AG09309 (cell line): ENCODE data around the gene RPL14.
"Not testable (repeated sequence)": the region's sequence is repeated elsewhere in the genome, so short reads cannot be mapped to it uniquely, and the experiment has no call there.

Experiments used
- DNase-seq: peaks from one replicate; pipeline ENCODE4 v3.0.0-alpha.2; 2010; ENCODE audit warnings: low read depth
- H3K4me3 ChIP-seq: 2 replicates; pipeline ENCODE4 v1.5.1; 2011; ENCODE audit warnings: mild to moderate bottlenecking, low read depth, low read length, moderate library complexity; ENCODE audit not compliant: control insufficient read depth
- TF ChIP-seq, protein P1 (sequence below): IDR thresholded peaks from 2 replicates; pipeline ENCODE4 v1.5.1; 2011; ENCODE audit warnings: mild to moderate bottlenecking, low read depth, low read length, inconsistent platforms; ENCODE audit not compliant: insufficient read depth, control insufficient read depth; ENCODE audit errors: missing control alignments

Gene RPL14

DNA sequence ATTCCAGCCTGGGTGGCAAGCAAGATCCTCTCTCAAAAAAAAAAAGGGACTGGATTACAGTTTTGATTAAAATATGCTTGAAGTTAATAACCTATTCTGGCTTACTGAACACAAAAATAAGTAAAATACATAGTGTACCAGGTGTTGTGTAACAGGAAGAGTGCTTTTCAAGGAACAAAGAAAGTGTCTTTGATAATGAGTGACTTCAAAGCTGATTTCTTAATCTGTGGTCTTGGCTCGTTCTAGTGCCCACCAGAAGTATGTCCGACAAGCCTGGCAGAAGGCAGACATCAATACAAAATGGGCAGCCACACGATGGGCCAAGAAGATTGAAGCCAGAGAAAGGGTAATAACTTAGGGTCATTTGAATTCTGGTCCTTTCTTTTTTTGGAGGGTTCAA lies 4.0 kb downstream of the RPL14 start:
- TF ChIP-seq, protein P1, sequence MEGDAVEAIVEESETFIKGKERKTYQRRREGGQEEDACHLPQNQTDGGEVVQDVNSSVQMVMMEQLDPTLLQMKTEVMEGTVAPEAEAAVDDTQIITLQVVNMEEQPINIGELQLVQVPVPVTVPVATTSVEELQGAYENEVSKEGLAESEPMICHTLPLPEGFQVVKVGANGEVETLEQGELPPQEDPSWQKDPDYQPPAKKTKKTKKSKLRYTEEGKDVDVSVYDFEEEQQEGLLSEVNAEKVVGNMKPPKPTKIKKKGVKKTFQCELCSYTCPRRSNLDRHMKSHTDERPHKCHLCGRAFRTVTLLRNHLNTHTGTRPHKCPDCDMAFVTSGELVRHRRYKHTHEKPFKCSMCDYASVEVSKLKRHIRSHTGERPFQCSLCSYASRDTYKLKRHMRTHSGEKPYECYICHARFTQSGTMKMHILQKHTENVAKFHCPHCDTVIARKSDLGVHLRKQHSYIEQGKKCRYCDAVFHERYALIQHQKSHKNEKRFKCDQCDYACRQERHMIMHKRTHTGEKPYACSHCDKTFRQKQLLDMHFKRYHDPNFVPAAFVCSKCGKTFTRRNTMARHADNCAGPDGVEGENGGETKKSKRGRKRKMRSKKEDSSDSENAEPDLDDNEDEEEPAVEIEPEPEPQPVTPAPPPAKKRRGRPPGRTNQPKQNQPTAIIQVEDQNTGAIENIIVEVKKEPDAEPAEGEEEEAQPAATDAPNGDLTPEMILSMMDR: no peak

DNA sequence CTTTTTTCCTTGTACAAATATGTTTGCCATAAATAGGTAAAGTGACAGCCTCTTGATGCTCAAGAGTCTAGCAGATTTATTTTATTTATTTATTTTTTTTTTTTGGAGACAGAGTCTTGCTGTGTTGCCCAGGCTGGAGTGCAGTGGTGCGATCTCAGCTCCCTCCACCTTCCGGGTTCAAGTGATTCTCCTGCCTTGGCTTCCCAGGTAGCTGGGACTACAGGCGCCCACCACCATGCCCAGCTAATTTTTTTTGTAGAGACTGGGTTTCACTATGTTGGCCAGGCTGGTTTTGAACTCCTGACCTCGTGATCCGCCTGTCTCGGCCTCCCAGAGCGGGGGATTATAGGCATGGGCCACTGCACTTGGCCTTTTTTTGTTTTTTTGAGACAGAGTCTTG lies 5.7 kb downstream of the RPL14 start:
- not testable (repeated sequence) for H3K4me3 ChIP-seq, DNase-seq

More for the DNA sequence above, 4.0 kb downstream of the RPL14 start:
- no peak for DNase-seq
- no peak overlapping the region for H3K4me3 ChIP-seq

DNA sequence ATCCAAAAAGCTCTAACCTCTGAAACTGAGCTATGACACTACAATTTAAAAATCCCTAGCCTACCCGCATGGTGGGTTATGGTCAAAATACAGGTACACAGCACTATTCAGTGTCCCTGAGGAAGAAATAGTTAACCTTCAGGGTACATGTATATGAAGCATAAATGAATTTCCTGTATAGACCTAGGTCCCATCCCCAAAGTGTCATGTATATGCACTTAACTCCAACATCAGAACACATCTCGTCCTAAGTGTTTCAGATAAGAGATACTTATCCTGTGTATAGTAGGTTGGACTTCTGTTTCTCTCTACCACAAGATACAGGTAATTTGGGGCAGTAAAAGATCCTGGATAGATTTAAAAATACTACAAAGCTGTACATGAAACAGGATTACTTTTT lies 6.4 kb downstream of the RPL14 start:
- no peak for DNase-seq
- TF ChIP-seq, protein P1: no peak
- no peak overlapping the region for H3K4me3 ChIP-seq

DNA sequence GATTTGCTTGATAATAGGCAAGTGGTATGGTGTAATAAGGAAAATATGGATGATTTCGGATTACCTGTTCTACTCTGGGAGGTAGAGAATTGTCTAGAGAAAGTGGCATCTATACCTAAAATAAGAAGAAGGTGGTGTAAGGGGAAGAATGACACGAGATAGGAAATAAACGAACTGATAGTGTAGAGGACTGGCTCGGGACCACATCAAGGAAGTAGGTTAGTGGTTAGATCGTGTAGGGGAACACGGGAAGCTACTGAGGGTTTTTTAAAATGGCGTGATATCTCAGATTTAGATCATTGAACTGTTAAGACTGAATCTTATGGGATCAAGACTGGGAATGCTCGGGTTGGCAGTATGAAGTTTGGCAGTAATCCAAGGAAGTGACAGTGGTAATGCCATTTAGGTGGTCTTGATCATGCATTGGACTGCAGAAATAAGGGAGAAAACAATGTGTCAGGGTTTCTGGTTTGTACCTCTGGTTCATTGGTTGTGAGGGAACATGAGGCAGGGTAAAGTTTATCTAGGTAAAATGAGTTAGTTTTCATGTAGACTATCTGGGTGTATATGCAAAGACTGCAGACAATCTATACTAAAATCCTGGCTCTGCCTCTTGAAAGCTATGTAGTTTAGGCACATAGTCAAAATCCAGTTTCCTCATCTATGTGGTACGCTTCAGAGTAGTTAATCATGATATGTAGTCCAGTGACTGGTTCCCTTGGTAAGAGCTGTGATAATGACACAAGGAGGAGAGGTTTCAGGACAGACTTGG lies 7.4 kb downstream of the RPL14 start:
- TF ChIP-seq, protein P1: no peak
- no peak for DNase-seq
- no peak overlapping the region for H3K4me3 ChIP-seq

DNA sequence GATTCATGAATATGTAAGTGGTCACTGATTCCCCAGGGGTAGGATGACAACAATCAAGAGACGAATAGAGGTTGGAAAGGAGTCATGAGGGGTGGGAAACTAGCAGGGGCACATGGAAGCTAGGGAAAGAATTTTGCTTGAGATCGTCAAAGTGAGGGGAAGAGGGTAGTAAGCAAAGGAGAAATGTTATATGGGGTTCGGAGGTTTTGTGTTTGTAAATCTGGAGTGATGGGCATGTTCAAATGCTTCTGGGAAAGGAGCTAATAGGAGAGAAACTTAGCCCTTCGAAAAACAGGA lies 7.9 kb downstream of the RPL14 start:
- TF ChIP-seq, protein P1: no peak

DNA sequence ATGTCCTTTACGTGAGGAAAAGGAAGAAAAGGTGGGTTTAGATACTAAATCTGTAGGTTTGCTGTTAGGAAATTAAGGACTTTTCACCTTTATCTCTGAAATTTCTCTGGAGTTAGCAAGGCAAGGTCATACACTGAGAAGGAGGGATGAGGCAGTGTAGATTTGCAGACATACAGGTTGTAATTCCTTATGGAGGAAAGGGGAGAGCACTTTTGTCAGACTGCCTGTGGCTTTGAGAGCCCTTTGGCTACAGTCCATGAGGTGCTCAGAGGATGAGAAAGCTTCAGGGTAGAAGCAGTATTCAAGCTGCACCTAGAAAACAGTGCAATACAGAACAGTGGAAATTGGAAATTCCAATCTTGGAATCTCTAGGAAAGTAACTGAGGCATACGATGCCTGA lies 8.3 kb downstream of the RPL14 start:
- no peak overlapping the region for H3K4me3 ChIP-seq
- TF ChIP-seq, protein P1: no peak
- no peak for DNase-seq

More for the DNA sequence above, 7.9 kb downstream of the RPL14 start:
- no peak for DNase-seq
- no peak overlapping the region for H3K4me3 ChIP-seq

DNA sequence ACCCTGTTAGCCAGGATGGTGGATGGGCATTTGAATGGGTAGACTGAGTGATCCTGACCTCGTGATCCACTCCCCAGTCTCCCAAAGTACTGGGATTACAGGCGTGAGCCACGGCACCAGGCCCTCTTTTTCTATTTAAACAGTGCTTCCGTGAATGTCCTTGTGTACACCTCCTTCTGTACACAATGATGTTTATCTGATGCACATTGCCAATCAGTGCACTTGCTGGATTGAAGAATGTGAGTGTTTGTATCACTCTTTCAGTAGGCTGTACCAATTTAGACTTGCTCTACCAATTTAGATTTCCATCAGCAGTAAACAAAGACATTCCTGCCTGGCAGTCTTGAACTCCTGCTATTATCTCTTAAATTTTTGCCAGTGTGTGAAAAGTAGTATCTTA lies 10.9 kb downstream of the RPL14 start:
- no peak for DNase-seq
- TF ChIP-seq, protein P1: no peak

More for the DNA sequence above, 10.9 kb downstream of the RPL14 start:
- H3K4me3 ChIP-seq: no peak overlapping the region
